ENCODE data around the gene MYRIP. TPM values are rescaled to one million over a fixed set of nuclear protein-coding genes. Genes with fewer than 3 reads are reported as not detected.

The MYRIP gene
- total and polyA plus RNA-seq, 2 experiments from 2014 or later: 0.36 to 0.60 TPM

GRCh38 chr3:39900462-39901002 is 91.1 kb downstream of the MYRIP start:
- Histone ChIP-seq H3K4me1 (ENCODE audit: low read depth) (no peaks in the 10 kb centered on the region), H3K27me3 (no peaks in the 10 kb centered on the region), H3K4me3 (no peak overlapping the region), H3K27ac (no peak overlapping the region), H3K9me3 (ENCODE audit: low read depth) (no peaks in the 10 kb centered on the region), H3K36me3 (no peaks in the 10 kb centered on the region)
- no peak for TF ChIP-seq CTCF (IDR thresholded peaks at IDR 0.05; ENCODE audit: low read depth, low read length)
- no peak for DNase-seq (ENCODE audit: low read depth in 1 of 2, low spot score in 1 of 2)

- DNase-seq (ENCODE audit: low read depth in 1 of 2, low spot score in 1 of 2): no peak
- Histone ChIP-seq H3K9me3 (ENCODE audit: low read depth) (no peaks in the 10 kb centered on the region), H3K36me3 (no peaks in the 10 kb centered on the region), H3K4me3 (no peak overlapping the region), H3K4me1 (ENCODE audit: low read depth) (no peaks in the 10 kb centered on the region), H3K27me3 (no peaks in the 10 kb centered on the region), H3K27ac (no peak overlapping the region)
- TF ChIP-seq CTCF (IDR thresholded peaks at IDR 0.05; ENCODE audit: low read depth, low read length): no peak
Observed at GRCh38 chr3:39903253-39903652, 93.8 kb downstream of the MYRIP start.

GRCh38 chr3:39905788-39906187 is 96.4 kb downstream of the MYRIP start:
- H3K27ac ChIP-seq: no peak overlapping the region
- no peak for DNase-seq (ENCODE audit: low read depth in 1 of 2, low spot score in 1 of 2)
- no peaks in the 10 kb centered on the region for H3K9me3 ChIP-seq (ENCODE audit: low read depth)
- H3K4me3 ChIP-seq: no peak overlapping the region
- no peaks in the 10 kb centered on the region for H3K27me3 ChIP-seq
- no peaks in the 10 kb centered on the region for H3K36me3 ChIP-seq
- H3K4me1 ChIP-seq (ENCODE audit: low read depth): no peaks in the 10 kb centered on the region
- no peak for TF ChIP-seq CTCF (IDR thresholded peaks at IDR 0.05; ENCODE audit: low read depth, low read length)

GRCh38 chr3:39907981-39908380 is 98.6 kb downstream of the MYRIP start:
- DNase-seq (ENCODE audit: low read depth in 1 of 2, low spot score in 1 of 2): peak in 1 of 2 donors; percentile 61
- no peaks in the 10 kb centered on the region for H3K9me3 ChIP-seq (ENCODE audit: low read depth)
- H3K4me1 ChIP-seq (ENCODE audit: low read depth): no peaks in the 10 kb centered on the region
- H3K27me3 ChIP-seq: no peaks in the 10 kb centered on the region
- H3K27ac ChIP-seq: no peak overlapping the region
- H3K4me3 ChIP-seq: no peak overlapping the region
- no peaks in the 10 kb centered on the region for H3K36me3 ChIP-seq
- no peak for TF ChIP-seq CTCF (IDR thresholded peaks at IDR 0.05; ENCODE audit: low read depth, low read length)

GRCh38 chr3:39910135-39910534 is 100.7 kb downstream of the MYRIP start:
- no peak for DNase-seq (ENCODE audit: low read depth in 1 of 2, low spot score in 1 of 2)
- H3K27me3 ChIP-seq: no peaks in the 10 kb centered on the region
- H3K4me3 ChIP-seq: no peak overlapping the region
- H3K9me3 ChIP-seq (ENCODE audit: low read depth): no peaks in the 10 kb centered on the region
- no peaks in the 10 kb centered on the region for H3K36me3 ChIP-seq
- no peaks in the 10 kb centered on the region for H3K4me1 ChIP-seq (ENCODE audit: low read depth)
- no peak overlapping the region for H3K27ac ChIP-seq
- no peak for TF ChIP-seq CTCF (IDR thresholded peaks at IDR 0.05; ENCODE audit: low read depth, low read length)
